NCI-H1105 (cell line): ENCODE data around the gene BGLAP.

Source experiments
- DNase-seq: peaks from one replicate; lab custom pipeline; 2025; lab: John Stamatoyannopoulos, UW

Gene BGLAP

DNA sequence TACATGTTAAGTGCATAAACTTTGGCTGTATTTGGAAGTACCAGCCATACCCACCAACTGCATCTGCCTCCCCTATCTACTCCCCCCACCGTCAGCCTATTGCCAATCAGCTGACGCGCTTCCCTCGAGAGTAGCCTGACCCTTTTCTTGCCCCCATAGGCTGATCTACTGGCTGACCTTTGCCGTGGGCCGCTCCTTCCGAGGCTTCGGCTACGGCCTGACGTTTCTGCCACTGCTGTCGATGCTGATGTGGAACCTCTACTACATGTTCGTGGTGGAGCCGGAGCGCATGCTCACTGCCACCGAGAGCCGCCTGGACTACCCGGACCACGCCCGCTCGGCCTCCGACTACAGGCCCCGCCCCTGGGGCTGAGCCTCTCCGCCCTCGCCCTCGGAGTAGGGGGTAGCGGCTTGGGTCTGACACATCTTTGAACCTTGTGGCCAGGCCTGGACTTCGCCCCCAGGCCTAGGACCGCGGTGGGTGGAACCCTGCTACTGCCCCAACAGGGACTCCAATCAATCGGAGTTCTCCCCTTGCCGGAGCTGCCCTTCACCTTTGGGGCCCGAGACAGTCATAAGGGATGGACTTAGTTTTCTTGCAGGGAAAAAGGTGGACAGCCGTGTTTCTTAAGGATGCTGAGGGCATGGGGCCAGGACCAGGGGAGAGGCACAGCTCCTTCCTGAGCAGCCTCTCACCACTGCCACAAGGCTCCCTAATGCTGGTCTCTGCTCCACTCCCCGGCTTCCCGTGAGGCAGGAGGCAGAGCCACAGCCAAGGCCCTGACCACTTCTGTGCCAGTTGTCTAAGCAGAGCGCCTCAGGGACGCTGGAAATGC, 49.5 kb downstream of the BGLAP start:
- DNase-seq, result peak; percentile 84
